Measurements from ENCODE around the gene DCC. TPM values are rescaled to one million over a fixed set of nuclear protein-coding genes. Genes with fewer than 3 reads are reported as not detected.

DCC gene
- total and polyA plus RNA-seq, 2 donors from 2014 or later: 3.9 TPM; not detected in 1

- Histone ChIP-seq H3K4me1 (ENCODE audit: control insufficient read depth in 2 of 3, insufficient read depth in 2 of 3, low read depth in 1 of 3, low read length in 3 of 3) (no peaks in the 10 kb centered on the region), H3K4me3 (ENCODE audit: low read length in 3 of 3) (no peak overlapping the region), H3K9me3 (ENCODE audit: control insufficient read depth in 2 of 3, insufficient read depth in 1 of 3, low read length in 3 of 3) (no peaks in the 10 kb centered on the region), H3K27ac (ENCODE audit: low read depth in 2 of 2, low read length in 2 of 2) (no peak overlapping the region), H3K36me3 (ENCODE audit: control insufficient read depth in 2 of 3, insufficient read depth in 3 of 3, low read length in 3 of 3) (no peaks in the 10 kb centered on the region), H3K27me3 (ENCODE audit: control insufficient read depth, insufficient read depth, low read length) (peaks cover 14% of the 10 kb centered on the region), H3K9ac (ENCODE audit: low read length in 3 of 3) (no peak overlapping the region)
- TF ChIP-seq CTCF (IDR thresholded peaks at IDR 0.05; ENCODE audit: borderline replicate concordance, extremely low read depth, insufficient read depth): no peak
- intact Hi-C loops (cut with DNase I): no loop called here
- FAIRE-seq: no peak
- DNase-seq: peak in 1 of 5 donors; percentile 2
Measured at GRCh38 chr18:52345428-52345827, 5.4 kb downstream of the DCC start.

GRCh38 chr18:52348209-52348608 is 8.2 kb downstream of the DCC start:
- Histone ChIP-seq H3K9ac (ENCODE audit: low read length in 3 of 3) (no peak overlapping the region), H3K9me3 (ENCODE audit: control insufficient read depth in 2 of 3, insufficient read depth in 1 of 3, low read length in 3 of 3) (no peaks in the 10 kb centered on the region), H3K4me3 (ENCODE audit: low read length in 3 of 3) (no peak overlapping the region), H3K27me3 (ENCODE audit: control insufficient read depth, insufficient read depth, low read length) (no peaks in the 10 kb centered on the region), H3K4me1 (ENCODE audit: control insufficient read depth in 2 of 3, insufficient read depth in 2 of 3, low read depth in 1 of 3, low read length in 3 of 3) (no peaks in the 10 kb centered on the region), H3K36me3 (ENCODE audit: control insufficient read depth in 2 of 3, insufficient read depth in 3 of 3, low read length in 3 of 3) (no peaks in the 10 kb centered on the region), H3K27ac (ENCODE audit: low read depth in 2 of 2, low read length in 2 of 2) (no peak overlapping the region)
- no peak for FAIRE-seq
- no peak for DNase-seq
- TF ChIP-seq CTCF (IDR thresholded peaks at IDR 0.05; ENCODE audit: borderline replicate concordance, extremely low read depth, insufficient read depth): no peak
- intact Hi-C loops (cut with DNase I): no loop called here

- no peak overlapping the region for H3K9ac ChIP-seq (ENCODE audit: low read length in 3 of 3)
- DNase-seq (no peak), FAIRE-seq (no peak)
- H3K9me3 ChIP-seq (ENCODE audit: control insufficient read depth in 2 of 3, insufficient read depth in 1 of 3, low read length in 3 of 3): no peaks in the 10 kb centered on the region
- H3K27ac ChIP-seq (ENCODE audit: low read depth in 2 of 2, low read length in 2 of 2): no peak overlapping the region
- TF ChIP-seq CTCF (IDR thresholded peaks at IDR 0.05; ENCODE audit: borderline replicate concordance, extremely low read depth, insufficient read depth): no peak
- H3K27me3 ChIP-seq (ENCODE audit: control insufficient read depth, insufficient read depth, low read length): no peaks in the 10 kb centered on the region
- no peaks in the 10 kb centered on the region for H3K4me1 ChIP-seq (ENCODE audit: control insufficient read depth in 2 of 3, insufficient read depth in 2 of 3, low read depth in 1 of 3, low read length in 3 of 3)
- H3K4me3 ChIP-seq (ENCODE audit: low read length in 3 of 3): no peak overlapping the region
- intact Hi-C loops (cut with DNase I): no loop called here
- H3K36me3 ChIP-seq (ENCODE audit: control insufficient read depth in 2 of 3, insufficient read depth in 3 of 3, low read length in 3 of 3): no peaks in the 10 kb centered on the region
Measured at GRCh38 chr18:52349498-52349897, 9.5 kb downstream of the DCC start.

- Histone ChIP-seq H3K9ac (ENCODE audit: low read length in 3 of 3) (no peak overlapping the region), H3K4me3 (ENCODE audit: low read length in 3 of 3) (no peak overlapping the region), H3K27ac (ENCODE audit: low read depth in 2 of 2, low read length in 2 of 2) (no peak overlapping the region), H3K36me3 (ENCODE audit: control insufficient read depth in 2 of 3, insufficient read depth in 3 of 3, low read length in 3 of 3) (no peaks in the 10 kb centered on the region), H3K27me3 (ENCODE audit: control insufficient read depth, insufficient read depth, low read length) (no peaks in the 10 kb centered on the region), H3K9me3 (ENCODE audit: control insufficient read depth in 2 of 3, insufficient read depth in 1 of 3, low read length in 3 of 3) (no peaks in the 10 kb centered on the region), H3K4me1 (ENCODE audit: control insufficient read depth in 2 of 3, insufficient read depth in 2 of 3, low read depth in 1 of 3, low read length in 3 of 3) (no peaks in the 10 kb centered on the region)
- no peak for FAIRE-seq
- intact Hi-C loops (cut with DNase I): no loop called here
- no peak for DNase-seq
- TF ChIP-seq CTCF (IDR thresholded peaks at IDR 0.05; ENCODE audit: borderline replicate concordance, extremely low read depth, insufficient read depth): no peak
Measured at GRCh38 chr18:52352920-52353319, 12.9 kb downstream of the DCC start.

Measured in kidney (tissue), 14 donors.